Activated naive CD4-positive, alpha-beta T cell treated with anti-CD3 and anti-CD28 coated beads, Interleukin-2, amount 10 ng/mL, durations not matched to agents 7 days and 5 days (primary cell): ENCODE measurements around the gene RCCD1.

Source experiments
- CTCF ChIA-PET: fragments of 350-600 bp; sonication (Branson Sonifier 250); formaldehyde crosslinking; loops from one replicate; lab custom pipeline; 2021; ENCODE audit warnings: antibody characterized with exemption; lab: Charles Lee
- DNase-seq: peaks from one replicate; pipeline ENCODE4 v3.0.0-alpha.2; 2020
- H3K27ac Mint-ChIP-seq: one replicate; pipeline ENCODE4 v1.8.0; 2021; ENCODE audit warnings: mild to moderate bottlenecking, moderate library complexity, mixed read lengths
- H3K27me3 Mint-ChIP-seq: one replicate; pipeline ENCODE4 v1.8.0; 2021; ENCODE audit warnings: mild to moderate bottlenecking, mixed read lengths
- H3K36me3 Mint-ChIP-seq: one replicate; pipeline ENCODE4 v1.8.0; 2021; ENCODE audit warnings: mixed read lengths
- H3K4me1 Mint-ChIP-seq: one replicate; pipeline ENCODE4 v1.8.0; 2021; ENCODE audit warnings: mixed read lengths
- H3K4me3 Mint-ChIP-seq: one replicate; pipeline ENCODE4 v1.8.0; 2021; ENCODE audit warnings: mild to moderate bottlenecking, moderate library complexity, mixed read lengths
- H3K9me3 Mint-ChIP-seq: one replicate; pipeline ENCODE4 v1.8.0; 2021; ENCODE audit warnings: mixed read lengths

The RCCD1 gene

GRCh38 chr15:90979582-90979981 is 24.9 kb downstream of the RCCD1 start:
- Mint-ChIP-seq H3K9me3 (no peaks in the 10 kb centered on the region), H3K27me3 (no peaks in the 10 kb centered on the region), H3K36me3 (peaks cover 79% of the 10 kb centered on the region), H3K4me3 (no peak overlapping the region), H3K27ac (peak overlapping the region; percentile 20), H3K4me1 (peaks cover 19% of the 10 kb centered on the region)
- CTCF ChIA-PET, result interaction anchor here (0.9 to 3.4 kb wide), 3 partner anchors 10 to 54 kb away, joined by 3 to 11 read pairs (median 3); no protein-coding TSS in a partner anchor
- DNase-seq, result no peak

DNA sequence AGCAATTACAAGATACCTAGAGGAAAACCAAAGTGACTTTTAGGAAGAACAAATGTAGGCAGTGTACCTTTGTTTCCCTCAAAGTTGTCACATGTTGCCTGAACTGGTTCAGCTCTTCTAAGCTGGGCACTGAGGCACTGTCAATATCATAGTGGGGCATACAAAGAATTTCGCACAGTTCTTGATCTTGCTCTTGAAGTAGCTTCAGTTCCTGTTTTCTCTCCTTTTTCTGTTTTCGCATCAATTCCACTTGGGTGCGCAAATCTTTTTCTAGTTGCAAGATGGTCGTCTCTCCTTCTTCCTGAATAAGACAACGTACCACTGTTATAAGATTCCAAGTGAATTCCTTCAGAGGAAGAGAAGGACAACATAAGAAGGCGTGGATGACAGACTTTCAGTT is 27.0 kb downstream of the RCCD1 start:
- H3K4me1 Mint-ChIP-seq, result peaks cover 31% of the 10 kb centered on the region
- H3K27me3 Mint-ChIP-seq, result no peaks in the 10 kb centered on the region
- no peak for DNase-seq
- no peak overlapping the region for H3K27ac Mint-ChIP-seq
- no peaks in the 10 kb centered on the region for H3K9me3 Mint-ChIP-seq
- CTCF ChIA-PET, result interaction anchor here (1.0 kb wide), 1 partner anchor 26 kb away, joined by 3 read pairs; no protein-coding TSS in a partner anchor
- H3K4me3 Mint-ChIP-seq, result no peak overlapping the region
- H3K36me3 Mint-ChIP-seq, result peaks cover 72% of the 10 kb centered on the region

DNA sequence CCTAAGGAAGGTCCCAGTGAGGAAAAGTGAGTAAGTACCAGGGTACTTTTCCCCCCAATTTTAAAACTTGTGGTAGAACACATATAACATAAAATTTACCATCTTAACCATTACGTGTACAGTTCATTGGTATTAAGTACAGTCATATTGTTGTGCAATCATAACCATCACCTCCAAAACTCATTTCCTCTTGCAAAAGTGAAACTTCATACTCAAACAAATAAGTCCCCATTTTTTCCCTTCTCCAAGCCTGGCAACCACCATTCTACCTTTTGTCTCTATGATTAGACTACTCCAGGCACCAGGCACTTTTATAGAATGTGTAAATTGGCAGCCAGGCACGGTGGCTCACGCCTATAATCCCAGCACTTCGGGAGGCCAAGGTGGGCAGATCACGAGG is 27.5 kb downstream of the RCCD1 start:
- CTCF ChIA-PET, result interaction anchor here (1.8 kb wide), 1 partner anchor 25 kb away, joined by 7 read pairs; no protein-coding TSS in a partner anchor

DNA sequence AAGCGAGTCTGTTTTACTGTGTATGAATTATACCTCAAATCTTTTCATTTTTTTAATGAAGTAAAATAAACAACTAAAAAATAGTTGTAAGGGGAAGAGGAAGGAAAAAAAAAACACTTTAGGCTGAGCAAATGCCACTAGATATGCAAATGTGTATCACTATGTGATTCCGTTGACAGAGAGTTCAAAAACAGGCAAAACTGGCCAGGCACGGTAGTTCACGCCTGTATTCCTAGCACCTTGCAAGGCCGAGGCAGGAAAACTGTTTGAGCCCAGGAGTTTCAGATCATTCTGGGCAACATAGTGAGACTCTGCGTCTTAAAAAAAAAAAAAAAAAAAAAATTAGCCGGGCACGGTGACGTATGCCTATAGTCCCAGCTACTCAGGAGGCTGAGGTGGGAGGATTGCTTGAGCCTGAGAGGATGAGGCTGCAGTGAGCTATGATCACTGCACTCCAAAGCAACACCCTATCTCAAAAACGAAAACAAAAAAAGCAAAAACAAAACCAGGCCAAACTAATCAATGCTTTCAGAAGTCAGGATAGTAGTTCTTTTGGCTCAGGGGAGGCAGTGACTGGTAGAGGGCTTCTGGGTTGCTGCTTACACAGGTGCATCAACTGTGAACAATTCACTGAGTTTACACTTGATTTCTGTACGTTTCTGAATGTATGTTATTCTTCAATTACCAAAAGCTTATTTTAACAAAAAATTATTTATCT is 32.3 kb downstream of the RCCD1 start:
- Mint-ChIP-seq H3K27me3 (no peaks in the 10 kb centered on the region), H3K4me3 (no peak overlapping the region), H3K36me3 (peaks cover 52% of the 10 kb centered on the region), H3K4me1 (peaks cover 67% of the 10 kb centered on the region), H3K9me3 (no peaks in the 10 kb centered on the region), H3K27ac (peak overlapping the region; percentile 34)
- no peak for DNase-seq
- CTCF ChIA-PET, result interaction anchor here (1.7 kb wide), 1 partner anchor 30 kb away, joined by 7 read pairs; no protein-coding TSS in a partner anchor

More for the DNA sequence above, 27.5 kb downstream of the RCCD1 start:
- H3K27me3 Mint-ChIP-seq, result no peaks in the 10 kb centered on the region
- H3K4me1 Mint-ChIP-seq, result peaks cover 35% of the 10 kb centered on the region
- no peaks in the 10 kb centered on the region for H3K9me3 Mint-ChIP-seq
- DNase-seq, result no peak
- H3K4me3 Mint-ChIP-seq, result no peak overlapping the region
- peaks cover 70% of the 10 kb centered on the region for H3K36me3 Mint-ChIP-seq
- H3K27ac Mint-ChIP-seq, result peak overlapping the region; percentile 47

- Mint-ChIP-seq H3K9me3 (no peaks in the 10 kb centered on the region), H3K27ac (peak overlapping the region; percentile 72), H3K4me3 (no peak overlapping the region), H3K27me3 (no peaks in the 10 kb centered on the region), H3K4me1 (peaks cover 69% of the 10 kb centered on the region), H3K36me3 (peaks cover 50% of the 10 kb centered on the region)
- CTCF ChIA-PET, result interaction anchor here (1.7 kb wide), 1 partner anchor 31 kb away, joined by 7 read pairs; no protein-coding TSS in a partner anchor
- no peak for DNase-seq
These were observed 33.0 kb downstream of the RCCD1 start for GRCh38 chr15:90987561-90988141.

- DNase-seq, result no peak
These were observed 33.6 kb downstream of the RCCD1 start for GRCh38 chr15:90988296-90988695.

GRCh38 chr15:90989040-90989768 is 34.5 kb downstream of the RCCD1 start:
- no peak overlapping the region for H3K4me3 Mint-ChIP-seq
- no peaks in the 10 kb centered on the region for H3K9me3 Mint-ChIP-seq
- CTCF ChIA-PET, result interaction anchor here (1.1 to 1.7 kb wide), 3 partner anchors 10 to 33 kb away, joined by 3 to 7 read pairs (median 4); no protein-coding TSS in a partner anchor
- H3K27me3 Mint-ChIP-seq, result peaks cover under 1% of the 10 kb centered on the region
- DNase-seq, result no peak
- H3K4me1 Mint-ChIP-seq, result peaks cover 67% of the 10 kb centered on the region
- no peak overlapping the region for H3K27ac Mint-ChIP-seq
- peaks cover 36% of the 10 kb centered on the region for H3K36me3 Mint-ChIP-seq

More at GRCh38 chr15:90988296-90988695, 33.6 kb downstream of the RCCD1 start:
- Mint-ChIP-seq H3K4me3 (no peak overlapping the region), H3K27ac (no peak overlapping the region), H3K27me3 (no peaks in the 10 kb centered on the region), H3K36me3 (peaks cover 44% of the 10 kb centered on the region), H3K4me1 (peaks cover 69% of the 10 kb centered on the region), H3K9me3 (no peaks in the 10 kb centered on the region)
- CTCF ChIA-PET, result interaction anchor here (1.7 kb wide), 1 partner anchor 32 kb away, joined by 7 read pairs; no protein-coding TSS in a partner anchor

DNA sequence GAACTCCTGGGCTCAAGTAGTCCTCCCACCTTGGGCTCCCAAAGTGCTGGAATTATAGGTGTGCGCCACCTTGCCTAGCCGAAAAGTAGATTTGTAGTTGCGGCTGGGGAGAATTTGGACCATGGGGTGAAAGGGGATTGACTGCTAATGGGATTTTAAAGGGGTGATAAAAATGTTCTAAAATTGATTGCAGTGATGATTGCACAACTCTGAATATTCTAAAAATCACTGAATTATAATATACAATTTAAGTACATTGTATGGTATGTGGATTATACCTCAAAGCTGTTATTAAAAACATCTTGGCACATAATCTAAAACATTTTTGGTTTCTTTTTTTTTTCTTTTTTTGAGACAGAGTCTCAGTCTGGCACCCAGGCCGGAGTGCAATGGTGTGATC is 35.8 kb downstream of the RCCD1 start:
- H3K27ac Mint-ChIP-seq, result no peak overlapping the region
- H3K27me3 Mint-ChIP-seq, result peaks cover 3% of the 10 kb centered on the region
- CTCF ChIA-PET, result interaction anchor here (0.6 to 1.6 kb wide), 2 partner anchors 34 to 63 kb away, joined by 3 to 4 read pairs; no protein-coding TSS in a partner anchor
- no peak for DNase-seq
- peaks cover 67% of the 10 kb centered on the region for H3K4me1 Mint-ChIP-seq
- peaks cover 33% of the 10 kb centered on the region for H3K36me3 Mint-ChIP-seq
- H3K9me3 Mint-ChIP-seq, result no peaks in the 10 kb centered on the region
- H3K4me3 Mint-ChIP-seq, result no peak overlapping the region

- DNase-seq, result no peak
- peak overlapping the region; percentile 50 for H3K27ac Mint-ChIP-seq
- H3K9me3 Mint-ChIP-seq, result no peaks in the 10 kb centered on the region
- CTCF ChIA-PET, result no interaction called here
- H3K4me1 Mint-ChIP-seq, result peaks cover 67% of the 10 kb centered on the region
- peak overlapping the region; percentile 21 for H3K4me3 Mint-ChIP-seq
- peaks cover 3% of the 10 kb centered on the region for H3K27me3 Mint-ChIP-seq
- H3K36me3 Mint-ChIP-seq, result peaks cover 27% of the 10 kb centered on the region
These were observed 37.1 kb downstream of the RCCD1 start for GRCh38 chr15:90991587-90992285.

GRCh38 chr15:90994059-90994416 is 39.4 kb downstream of the RCCD1 start:
- CTCF ChIA-PET, result no interaction called here
- Mint-ChIP-seq H3K4me1 (peaks cover 51% of the 10 kb centered on the region), H3K4me3 (peak overlapping the region; percentile 100), H3K9me3 (no peaks in the 10 kb centered on the region), H3K27ac (peak overlapping the region; percentile 99), H3K27me3 (peaks cover 3% of the 10 kb centered on the region), H3K36me3 (peaks cover 35% of the 10 kb centered on the region)
- no peak for DNase-seq

DNA sequence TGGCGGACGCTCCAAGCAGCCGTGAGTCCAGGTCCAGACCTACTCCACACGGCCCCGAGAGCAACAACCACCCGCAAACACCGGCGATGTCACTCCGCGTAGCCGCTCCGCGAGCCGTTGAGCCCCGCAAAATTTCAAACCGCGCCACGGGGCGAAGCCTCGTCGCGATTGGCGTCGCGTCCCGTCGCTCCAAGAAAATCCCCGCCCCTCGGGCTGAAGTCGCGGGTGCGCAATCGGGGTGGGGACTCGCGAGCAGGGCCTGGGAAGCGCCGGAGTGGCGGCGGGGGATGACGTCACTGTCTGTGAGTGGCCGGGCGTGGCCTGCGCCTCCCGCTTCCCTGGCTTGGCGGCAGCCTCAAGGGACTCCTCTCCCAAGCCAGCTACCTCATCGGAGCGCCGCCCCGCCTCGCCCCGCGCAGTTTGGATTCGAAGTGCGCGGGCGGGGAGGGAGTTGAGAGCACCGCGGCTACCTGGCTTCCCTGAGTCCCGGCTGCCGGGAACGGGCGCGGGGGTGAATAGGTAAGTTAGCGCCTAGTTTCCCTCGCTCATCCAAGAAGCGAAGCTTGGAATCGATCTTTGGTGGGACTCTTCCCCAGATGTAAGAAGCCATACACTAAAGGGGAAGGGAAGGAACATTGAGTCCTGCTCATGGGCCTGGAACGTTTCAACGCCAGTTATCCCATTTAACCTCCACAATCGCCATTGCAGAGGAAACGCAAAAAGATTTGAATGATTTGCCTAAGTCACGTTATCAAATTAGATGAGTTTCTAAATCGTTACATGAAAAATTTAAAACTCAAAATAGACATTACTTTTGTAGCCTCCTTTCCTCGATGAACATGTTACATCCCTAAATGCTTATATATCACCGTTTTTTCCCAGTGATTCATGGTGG is 40.0 kb downstream of the RCCD1 start, which contains the start of gene PRC1:
Gene PRC1 (minus strand): TSS at position 119 of the 895 bp plus-strand sequence. CDS start 118 bp downstream, at position 1.
- Mint-ChIP-seq H3K4me1 (peaks cover 47% of the 10 kb centered on the region), H3K36me3 (peaks cover 38% of the 10 kb centered on the region)
- CTCF ChIA-PET, result no interaction called here

DNA sequence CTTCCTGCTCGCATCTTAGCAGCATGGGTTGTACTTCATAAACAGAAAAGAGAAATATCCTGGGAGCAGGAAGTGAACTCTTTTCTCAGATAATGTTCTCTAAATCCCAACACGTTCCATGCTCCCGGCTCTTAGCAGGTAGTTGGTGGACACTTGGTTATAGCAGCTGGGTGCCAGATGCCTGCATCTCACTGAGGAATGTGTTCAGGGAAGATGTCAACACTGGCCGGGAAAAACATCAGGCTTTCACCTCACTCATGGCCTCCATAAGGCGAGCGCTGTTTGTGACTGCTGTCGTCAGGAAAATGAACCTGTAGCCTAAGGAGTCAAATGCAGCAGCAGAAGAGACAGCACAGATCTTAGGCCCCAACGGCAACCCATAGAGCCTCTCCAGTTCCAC is 44.1 kb downstream of the RCCD1 start:
- CTCF ChIA-PET, result no interaction called here
- Mint-ChIP-seq H3K4me1 (peaks cover 20% of the 10 kb centered on the region), H3K36me3 (peaks cover 52% of the 10 kb centered on the region), H3K27ac (no peak overlapping the region), H3K27me3 (peaks cover 3% of the 10 kb centered on the region), H3K4me3 (no peak overlapping the region), H3K9me3 (no peaks in the 10 kb centered on the region)
- DNase-seq, result no peak

More for the DNA sequence above, 40.0 kb downstream of the RCCD1 start, which contains the start of gene PRC1:
- Mint-ChIP-seq H3K27me3 (peaks cover 3% of the 10 kb centered on the region), H3K27ac (peak within 1 kb of the TSS; percentile 99), H3K9me3 (no peaks in the 10 kb centered on the region), H3K4me3 (peak within 1 kb of the TSS; percentile 100)
- peak; percentile 99 for DNase-seq
